Measurements from ENCODE around the gene SBF2. TPM values are rescaled to one million over a fixed set of nuclear protein-coding genes. Genes with fewer than 3 reads are reported as not detected.
"Not testable (repeated sequence)": the region's sequence is repeated elsewhere in the genome, so short reads cannot be mapped to it uniquely, and the experiment has no call there.

Gene SBF2
- total RNA-seq, 4 donors from 2014 or later = 42.3 to 106 (median 45.3) TPM

- no peaks in the 10 kb centered on the region for H3K36me3 ChIP-seq
- TF ChIP-seq POLR2AphosphoS5 (IDR thresholded peaks at IDR 0.05) (no peak), EP300 (IDR thresholded peaks at IDR 0.05) (no peak), POLR2A (IDR thresholded peaks at IDR 0.05) (no peak), CTCF (IDR thresholded peaks at IDR 0.05) (no peak)
- 79% methylated on average over 3 of the region's 3 CpGs for WGBS
- H3K4me1 ChIP-seq = no peaks in the 10 kb centered on the region
- DNase-seq (ENCODE audit: low spot score in 2 of 2) = no peak
- no peak overlapping the region for H3K4me3 ChIP-seq
- H3K27ac ChIP-seq = no peak overlapping the region
- no peaks in the 10 kb centered on the region for H3K9me3 ChIP-seq
- H3K27me3 ChIP-seq = no peaks in the 10 kb centered on the region
Measured at GRCh38 chr11:10255388-10256125, 38.5 kb downstream of the SBF2 start.

GRCh38 chr11:10249448-10250131 is 44.4 kb downstream of the SBF2 start:
- not testable (repeated sequence) for DNase-seq (ENCODE audit: low spot score in 2 of 2); H3K4me1 ChIP-seq; H3K27me3 ChIP-seq; H3K27ac ChIP-seq; H3K9me3 ChIP-seq; H3K4me3 ChIP-seq; H3K36me3 ChIP-seq
- 98% methylated on average over 2 of the region's 2 CpGs for WGBS

- Histone ChIP-seq H3K36me3 (no peaks in the 10 kb centered on the region), H3K4me1 (peaks cover 11% of the 10 kb centered on the region), H3K27me3 (no peaks in the 10 kb centered on the region), H3K4me3 (no peak overlapping the region), H3K27ac (no peak overlapping the region), H3K9me3 (no peaks in the 10 kb centered on the region)
- TF ChIP-seq EP300 (IDR thresholded peaks at IDR 0.05) (no peak), POLR2AphosphoS5 (IDR thresholded peaks at IDR 0.05) (no peak), CTCF (IDR thresholded peaks at IDR 0.05) (no peak), POLR2A (IDR thresholded peaks at IDR 0.05) (no peak)
- no peak for DNase-seq (ENCODE audit: low spot score in 2 of 2)
- 73% methylated on average over 2 of the region's 2 CpGs for WGBS
Measured at GRCh38 chr11:10247011-10247410, 47.0 kb downstream of the SBF2 start.

GRCh38 chr11:10243896-10244575 is 50.0 kb downstream of the SBF2 start:
- no peak for TF ChIP-seq POLR2A (IDR thresholded peaks at IDR 0.05)
- TF ChIP-seq EP300 (IDR thresholded peaks at IDR 0.05) = no peak
- TF ChIP-seq CTCF (IDR thresholded peaks at IDR 0.05) = no peak
- TF ChIP-seq POLR2AphosphoS5 (IDR thresholded peaks at IDR 0.05) = no peak
- Histone ChIP-seq H3K27me3 (no peaks in the 10 kb centered on the region), H3K4me3 (no peak overlapping the region), H3K9me3 (no peaks in the 10 kb centered on the region), H3K4me1 (peaks cover 11% of the 10 kb centered on the region), H3K36me3 (no peaks in the 10 kb centered on the region), H3K27ac (no peak overlapping the region)
- DNase-seq (ENCODE audit: low spot score in 2 of 2) = no peak
- 71% methylated on average over 2 of the region's 2 CpGs for WGBS

GRCh38 chr11:10236840-10237239 is 57.2 kb downstream of the SBF2 start:
- DNase-seq (ENCODE audit: low spot score in 2 of 2) = no peak
- no peak overlapping the region for H3K27ac ChIP-seq
- no peaks in the 10 kb centered on the region for H3K9me3 ChIP-seq
- H3K36me3 ChIP-seq = peaks cover 3% of the 10 kb centered on the region
- no peaks in the 10 kb centered on the region for H3K27me3 ChIP-seq
- H3K4me1 ChIP-seq = no peaks in the 10 kb centered on the region
- WGBS = 63% methylated on average over 1 of the region's 1 CpG
- H3K4me3 ChIP-seq = no peak overlapping the region
- TF ChIP-seq EP300 (IDR thresholded peaks at IDR 0.05) = no peak
- TF ChIP-seq CTCF (IDR thresholded peaks at IDR 0.05) = no peak
- no peak for TF ChIP-seq POLR2A (IDR thresholded peaks at IDR 0.05)
- TF ChIP-seq POLR2AphosphoS5 (IDR thresholded peaks at IDR 0.05) = no peak
